Measurements from ENCODE around the gene TRIM63. TPM values are rescaled to one million over a fixed set of nuclear protein-coding genes. Genes with fewer than 3 reads are reported as not detected.

Gene TRIM63
- total RNA-seq, 1 experiment from 2014 or later, result not detected

DNA sequence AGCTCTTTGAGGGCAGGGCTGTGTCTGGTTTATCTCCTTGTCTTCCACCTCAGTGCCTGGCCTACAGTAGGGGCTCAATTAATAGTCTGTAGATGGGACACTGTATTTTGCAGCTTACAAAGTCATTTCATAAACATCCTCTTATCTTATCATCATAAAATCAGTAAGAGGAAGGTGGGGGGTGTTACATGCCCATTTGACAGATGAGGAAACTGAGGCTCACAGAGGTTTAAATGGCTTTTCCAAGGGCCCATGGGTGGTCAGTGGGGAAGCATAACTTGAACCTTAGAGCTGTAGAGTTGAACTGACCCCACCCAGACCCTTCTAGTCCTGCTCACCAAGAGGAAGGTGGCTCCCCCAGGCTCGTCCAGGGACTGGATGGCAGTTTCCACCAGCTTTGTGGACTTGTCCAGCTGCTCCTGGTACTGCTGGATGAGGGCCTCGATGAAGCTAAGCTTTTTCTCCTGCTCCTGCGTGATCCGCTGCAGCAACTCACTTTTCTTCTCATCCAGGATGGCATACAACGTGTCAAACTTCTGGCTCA is 9.3 kb downstream of the TRIM63 start:
- Histone ChIP-seq H3F3A (ENCODE audit: insufficient read depth, low read depth) (no peaks in the 10 kb centered on the region), H3K4me1 (replicated peaks; ENCODE audit: insufficient read depth) (no peaks in the 10 kb centered on the region), H3K27ac (no peak overlapping the region), H3K27me3 (ENCODE audit: insufficient read depth, low read depth) (no peaks in the 10 kb centered on the region), H3K9me2 (ENCODE audit: insufficient read depth) (no peaks in the 10 kb centered on the region), H2AFZ (no peak overlapping the region), H3K36me3 (ENCODE audit: low read depth) (no peaks in the 10 kb centered on the region), H3K4me2 (no peak overlapping the region), H4K20me1 (ENCODE audit: insufficient read depth) (no peaks in the 10 kb centered on the region), H3K79me2 (ENCODE audit: low read depth) (no peaks in the 10 kb centered on the region), H3K4me3 (no peak overlapping the region), H3K9me3 (ENCODE audit: insufficient read depth, low read depth) (no peaks in the 10 kb centered on the region)
- DNase-seq, result no peak
- POLR2A ChIA-PET (ENCODE audit: unreplicated experiment), result no interaction called here
- TF ChIP-seq, protein P1, sequence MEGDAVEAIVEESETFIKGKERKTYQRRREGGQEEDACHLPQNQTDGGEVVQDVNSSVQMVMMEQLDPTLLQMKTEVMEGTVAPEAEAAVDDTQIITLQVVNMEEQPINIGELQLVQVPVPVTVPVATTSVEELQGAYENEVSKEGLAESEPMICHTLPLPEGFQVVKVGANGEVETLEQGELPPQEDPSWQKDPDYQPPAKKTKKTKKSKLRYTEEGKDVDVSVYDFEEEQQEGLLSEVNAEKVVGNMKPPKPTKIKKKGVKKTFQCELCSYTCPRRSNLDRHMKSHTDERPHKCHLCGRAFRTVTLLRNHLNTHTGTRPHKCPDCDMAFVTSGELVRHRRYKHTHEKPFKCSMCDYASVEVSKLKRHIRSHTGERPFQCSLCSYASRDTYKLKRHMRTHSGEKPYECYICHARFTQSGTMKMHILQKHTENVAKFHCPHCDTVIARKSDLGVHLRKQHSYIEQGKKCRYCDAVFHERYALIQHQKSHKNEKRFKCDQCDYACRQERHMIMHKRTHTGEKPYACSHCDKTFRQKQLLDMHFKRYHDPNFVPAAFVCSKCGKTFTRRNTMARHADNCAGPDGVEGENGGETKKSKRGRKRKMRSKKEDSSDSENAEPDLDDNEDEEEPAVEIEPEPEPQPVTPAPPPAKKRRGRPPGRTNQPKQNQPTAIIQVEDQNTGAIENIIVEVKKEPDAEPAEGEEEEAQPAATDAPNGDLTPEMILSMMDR (conservative IDR thresholded peaks at IDR 0.05), result no peak
- no peak for TF ChIP-seq EZH2 (IDR thresholded peaks at IDR 0.05; ENCODE audit: low read depth)
- CTCF ChIA-PET, result interaction anchor here (0.7 kb wide), 1 partner anchor 371 kb away, joined by 5 read pairs; no protein-coding TSS in a partner anchor
- intact Hi-C loops (cut with micrococcal nuclease; ENCODE audit: unreplicated experiment), result no loop called here
- BruUV-seq (replicated peaks), result no TSS peak

GRCh38 chr1:26057189-26057588 is 10.2 kb downstream of the TRIM63 start:
- Histone ChIP-seq H3K9me2 (ENCODE audit: insufficient read depth) (no peaks in the 10 kb centered on the region), H4K20me1 (ENCODE audit: insufficient read depth) (no peaks in the 10 kb centered on the region), H3K36me3 (ENCODE audit: low read depth) (no peaks in the 10 kb centered on the region), H2AFZ (no peak overlapping the region), H3K4me1 (replicated peaks; ENCODE audit: insufficient read depth) (no peaks in the 10 kb centered on the region), H3K27ac (no peak overlapping the region), H3K4me3 (no peak overlapping the region), H3K79me2 (ENCODE audit: low read depth) (no peaks in the 10 kb centered on the region), H3F3A (ENCODE audit: insufficient read depth, low read depth) (no peaks in the 10 kb centered on the region), H3K27me3 (ENCODE audit: insufficient read depth, low read depth) (no peaks in the 10 kb centered on the region), H3K9me3 (ENCODE audit: insufficient read depth, low read depth) (no peaks in the 10 kb centered on the region), H3K4me2 (no peak overlapping the region)
- CTCF ChIA-PET, result no interaction called here
- no peak for TF ChIP-seq EZH2 (IDR thresholded peaks at IDR 0.05; ENCODE audit: low read depth)
- TF ChIP-seq, protein P1 (conservative IDR thresholded peaks at IDR 0.05), result no peak
- intact Hi-C loops (cut with micrococcal nuclease; ENCODE audit: unreplicated experiment), result no loop called here
- no TSS peak for BruUV-seq (replicated peaks)
- DNase-seq, result no peak
- POLR2A ChIA-PET (ENCODE audit: unreplicated experiment), result no interaction called here

DNA sequence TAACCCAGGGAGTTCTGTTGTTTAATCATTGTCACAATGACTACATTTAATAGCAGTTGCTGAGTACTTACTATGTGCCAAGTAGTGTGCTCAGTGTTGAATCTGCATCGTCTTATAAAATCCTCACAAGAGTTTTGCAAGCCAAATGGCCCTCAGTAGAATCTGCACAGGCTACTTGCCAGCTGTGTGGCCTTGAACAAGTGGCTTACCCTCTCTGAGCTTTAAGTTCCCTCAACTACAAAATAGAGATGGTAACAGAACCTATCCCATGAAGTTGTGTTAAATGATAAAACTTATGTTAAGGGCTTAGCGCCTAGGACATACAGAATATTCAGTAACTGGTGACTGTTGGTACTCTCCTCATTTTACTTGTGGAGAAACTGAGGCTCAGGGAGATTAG is 12.4 kb downstream of the TRIM63 start:
- no peak for TF ChIP-seq EZH2 (IDR thresholded peaks at IDR 0.05; ENCODE audit: low read depth)
- TF ChIP-seq, protein P1 (conservative IDR thresholded peaks at IDR 0.05), result no peak
- Histone ChIP-seq H3K4me3 (no peak overlapping the region), H3K4me2 (no peak overlapping the region), H4K20me1 (ENCODE audit: insufficient read depth) (no peaks in the 10 kb centered on the region), H3K27ac (no peak overlapping the region), H3K36me3 (ENCODE audit: low read depth) (no peaks in the 10 kb centered on the region), H3F3A (ENCODE audit: insufficient read depth, low read depth) (no peaks in the 10 kb centered on the region), H3K79me2 (ENCODE audit: low read depth) (no peaks in the 10 kb centered on the region), H3K9me2 (ENCODE audit: insufficient read depth) (no peaks in the 10 kb centered on the region), H2AFZ (no peak overlapping the region), H3K27me3 (ENCODE audit: insufficient read depth, low read depth) (no peaks in the 10 kb centered on the region), H3K9me3 (ENCODE audit: insufficient read depth, low read depth) (no peaks in the 10 kb centered on the region), H3K4me1 (replicated peaks; ENCODE audit: insufficient read depth) (peaks cover 10% of the 10 kb centered on the region; the same call in 1 of the 2 replicates)
- BruUV-seq (replicated peaks), result no TSS peak
- CTCF ChIA-PET, result interaction anchor here (0.6 to 0.7 kb wide), 2 partner anchors 24 to 439 kb away, joined by 4 to 5 read pairs; no protein-coding TSS in a partner anchor
- intact Hi-C loops (cut with micrococcal nuclease; ENCODE audit: unreplicated experiment), result no loop called here
- POLR2A ChIA-PET (ENCODE audit: unreplicated experiment), result interaction anchor here (0.8 kb wide), 1 partner anchor 316 kb away, joined by 3 read pairs; no protein-coding TSS in a partner anchor
- no peak for DNase-seq

Data from PC-9 (cell line).